Measurements from ENCODE around the gene ARID1B. TPM values are rescaled to one million over a fixed set of nuclear protein-coding genes. Genes with fewer than 3 reads are reported as not detected.

The ARID1B gene
- total and polyA plus RNA-seq, 4 donors, result 49.8 to 90.9 (median 59.0) TPM

- no peaks in the 10 kb centered on the region for H3K9me3 ChIP-seq (ENCODE audit: control insufficient read depth, insufficient read depth, low read length)
- H3K27me3 ChIP-seq (ENCODE audit: control insufficient read depth, insufficient read depth, low read length), result peaks cover 4% of the 10 kb centered on the region
- H3K4me1 ChIP-seq (ENCODE audit: control insufficient read depth, insufficient read depth, low read length), result peaks cover 22% of the 10 kb centered on the region
- WGBS (ENCODE audit: insufficient coverage), result 55% methylated on average over 6 of the region's 8 CpGs
- H3K36me3 ChIP-seq (ENCODE audit: control insufficient read depth, insufficient read depth, low read length), result no peaks in the 10 kb centered on the region
- no peak overlapping the region for H3K4me3 ChIP-seq (ENCODE audit: low read depth, low read length)
- no peak overlapping the region for H3K27ac ChIP-seq (ENCODE audit: low read depth, low read length)
- no peak for DNase-seq (ENCODE audit: low read depth in 4 of 6, low spot score in 6 of 6)
These were observed 452.0 kb downstream of the ARID1B start for GRCh38 chr6:157229132-157229618.

GRCh38 chr6:157229713-157230112 lies 452.5 kb downstream of the ARID1B start:
- no peaks in the 10 kb centered on the region for H3K9me3 ChIP-seq (ENCODE audit: control insufficient read depth, insufficient read depth, low read length)
- WGBS (ENCODE audit: insufficient coverage), result 50% methylated on average over 2 of the region's 8 CpGs
- no peak overlapping the region for H3K27ac ChIP-seq (ENCODE audit: low read depth, low read length)
- no peak overlapping the region for H3K4me3 ChIP-seq (ENCODE audit: low read depth, low read length)
- peaks cover 7% of the 10 kb centered on the region for H3K27me3 ChIP-seq (ENCODE audit: control insufficient read depth, insufficient read depth, low read length)
- H3K36me3 ChIP-seq (ENCODE audit: control insufficient read depth, insufficient read depth, low read length), result no peaks in the 10 kb centered on the region
- DNase-seq (ENCODE audit: low read depth in 4 of 6, low spot score in 6 of 6), result peak in 2 of 6 donors; percentile 32 to 35
- H3K4me1 ChIP-seq (ENCODE audit: control insufficient read depth, insufficient read depth, low read length), result peaks cover 19% of the 10 kb centered on the region

DNA sequence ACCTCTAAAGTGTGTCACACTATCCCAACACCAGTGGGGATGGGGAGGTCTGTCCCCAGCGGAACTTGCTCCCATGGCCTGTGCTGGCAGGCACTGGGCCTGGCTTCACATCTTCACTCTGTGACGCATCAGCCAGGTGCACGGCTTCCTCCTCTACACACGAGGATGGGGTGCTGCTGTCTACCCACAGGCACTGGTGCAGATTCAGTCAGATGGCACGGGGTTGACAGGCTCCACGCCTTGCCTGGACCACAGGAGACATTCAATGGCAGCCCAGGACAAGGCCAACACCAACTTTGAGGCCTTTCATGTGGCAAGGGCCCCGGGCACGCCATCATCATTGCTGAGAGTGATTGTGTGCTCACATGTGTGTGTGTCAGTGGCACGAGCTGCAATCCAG lies 453.7 kb downstream of the ARID1B start:
- Histone ChIP-seq H3K27ac (ENCODE audit: low read depth, low read length) (no peak overlapping the region), H3K9me3 (ENCODE audit: control insufficient read depth, insufficient read depth, low read length) (no peaks in the 10 kb centered on the region), H3K27me3 (ENCODE audit: control insufficient read depth, insufficient read depth, low read length) (peaks cover 19% of the 10 kb centered on the region), H3K4me3 (ENCODE audit: low read depth, low read length) (no peak overlapping the region), H3K36me3 (ENCODE audit: control insufficient read depth, insufficient read depth, low read length) (no peaks in the 10 kb centered on the region), H3K4me1 (ENCODE audit: control insufficient read depth, insufficient read depth, low read length) (peaks cover 26% of the 10 kb centered on the region)
- 90% methylated on average over 7 of the region's 9 CpGs for WGBS (ENCODE audit: insufficient coverage)
- no peak for DNase-seq (ENCODE audit: low read depth in 4 of 6, low spot score in 6 of 6)

- Histone ChIP-seq H3K4me3 (ENCODE audit: low read depth, low read length) (no peak overlapping the region), H3K27me3 (ENCODE audit: control insufficient read depth, insufficient read depth, low read length) (peaks cover 25% of the 10 kb centered on the region), H3K36me3 (ENCODE audit: control insufficient read depth, insufficient read depth, low read length) (no peaks in the 10 kb centered on the region), H3K27ac (ENCODE audit: low read depth, low read length) (no peak overlapping the region), H3K4me1 (ENCODE audit: control insufficient read depth, insufficient read depth, low read length) (peaks cover 38% of the 10 kb centered on the region), H3K9me3 (ENCODE audit: control insufficient read depth, insufficient read depth, low read length) (no peaks in the 10 kb centered on the region)
- DNase-seq (ENCODE audit: low read depth in 4 of 6, low spot score in 6 of 6), result no peak
- 90% methylated on average over 13 of the region's 17 CpGs for WGBS (ENCODE audit: insufficient coverage)
These were observed 455.1 kb downstream of the ARID1B start for GRCh38 chr6:157232161-157232895.

- Histone ChIP-seq H3K36me3 (ENCODE audit: control insufficient read depth, insufficient read depth, low read length) (no peaks in the 10 kb centered on the region), H3K27me3 (ENCODE audit: control insufficient read depth, insufficient read depth, low read length) (peaks cover 25% of the 10 kb centered on the region), H3K9me3 (ENCODE audit: control insufficient read depth, insufficient read depth, low read length) (no peaks in the 10 kb centered on the region), H3K4me3 (ENCODE audit: low read depth, low read length) (no peak overlapping the region), H3K4me1 (ENCODE audit: control insufficient read depth, insufficient read depth, low read length) (peaks cover 37% of the 10 kb centered on the region), H3K27ac (ENCODE audit: low read depth, low read length) (no peak overlapping the region)
- 90% methylated on average over 1 of the region's 2 CpGs for WGBS (ENCODE audit: insufficient coverage)
- DNase-seq (ENCODE audit: low read depth in 4 of 6, low spot score in 6 of 6), result no peak
These were observed 456.0 kb downstream of the ARID1B start for GRCh38 chr6:157233156-157233555.

- H3K36me3 ChIP-seq (ENCODE audit: control insufficient read depth, insufficient read depth, low read length), result no peaks in the 10 kb centered on the region
- H3K27ac ChIP-seq (ENCODE audit: low read depth, low read length), result no peak overlapping the region
- H3K9me3 ChIP-seq (ENCODE audit: control insufficient read depth, insufficient read depth, low read length), result no peaks in the 10 kb centered on the region
- peaks cover 33% of the 10 kb centered on the region for H3K4me1 ChIP-seq (ENCODE audit: control insufficient read depth, insufficient read depth, low read length)
- peaks cover 25% of the 10 kb centered on the region for H3K27me3 ChIP-seq (ENCODE audit: control insufficient read depth, insufficient read depth, low read length)
- DNase-seq (ENCODE audit: low read depth in 4 of 6, low spot score in 6 of 6), result no peak
- no peak overlapping the region for H3K4me3 ChIP-seq (ENCODE audit: low read depth, low read length)
- 100% methylated on average over 1 of the region's 3 CpGs for WGBS (ENCODE audit: insufficient coverage)
These were observed 456.5 kb downstream of the ARID1B start for GRCh38 chr6:157233686-157234085.

- Histone ChIP-seq H3K4me3 (ENCODE audit: low read depth, low read length) (peak overlapping the region; percentile 37), H3K36me3 (ENCODE audit: control insufficient read depth, insufficient read depth, low read length) (no peaks in the 10 kb centered on the region), H3K27ac (ENCODE audit: low read depth, low read length) (no peak overlapping the region), H3K9me3 (ENCODE audit: control insufficient read depth, insufficient read depth, low read length) (no peaks in the 10 kb centered on the region), H3K4me1 (ENCODE audit: control insufficient read depth, insufficient read depth, low read length) (peaks cover 37% of the 10 kb centered on the region), H3K27me3 (ENCODE audit: control insufficient read depth, insufficient read depth, low read length) (peaks cover 27% of the 10 kb centered on the region)
- under 1% methylated on average over 25 of the region's 28 CpGs for WGBS (ENCODE audit: insufficient coverage)
- DNase-seq (ENCODE audit: low read depth in 4 of 6, low spot score in 6 of 6), result peak in 2 of 6 donors; percentile 81 to 82
These were observed 458.4 kb downstream of the ARID1B start for GRCh38 chr6:157235600-157236039.

DNA sequence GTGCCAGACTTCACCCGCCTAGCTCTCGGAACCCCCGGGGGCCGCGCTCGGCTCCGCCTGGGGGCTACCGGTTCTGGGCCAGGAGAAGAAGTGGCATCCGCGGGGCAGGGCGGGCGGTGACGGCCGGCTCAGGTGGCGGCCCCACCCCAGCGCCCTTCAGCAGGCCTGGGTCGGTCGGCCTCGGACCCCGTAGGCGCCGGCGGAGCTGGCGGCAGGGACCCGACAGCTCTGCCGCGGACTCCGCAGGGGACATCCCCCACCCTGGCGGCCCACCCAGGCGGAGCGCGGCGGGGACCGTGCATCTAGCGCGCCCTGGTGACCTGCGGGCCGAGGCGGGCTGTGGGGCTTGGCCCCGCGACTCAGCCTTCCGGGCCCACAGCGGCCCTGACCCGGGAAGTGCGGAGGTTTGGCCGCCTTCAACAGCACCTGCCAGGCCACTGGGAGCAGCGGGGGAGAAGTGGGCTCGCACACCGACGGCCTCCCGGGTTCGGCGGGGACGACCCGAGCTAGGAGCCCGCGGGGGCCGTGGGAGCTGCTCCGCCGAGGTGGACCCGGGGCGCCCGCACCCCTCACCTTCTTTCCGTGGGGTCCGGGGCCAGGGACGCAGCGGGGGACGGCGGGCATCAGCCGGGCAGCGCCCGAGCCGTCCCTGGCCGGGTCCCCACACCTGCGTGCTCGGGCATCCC lies 459.0 kb downstream of the ARID1B start:
- under 1% methylated on average over 76 of the region's 76 CpGs for WGBS (ENCODE audit: insufficient coverage)
- Histone ChIP-seq H3K27ac (ENCODE audit: low read depth, low read length) (no peak overlapping the region), H3K4me1 (ENCODE audit: control insufficient read depth, insufficient read depth, low read length) (peaks cover 38% of the 10 kb centered on the region), H3K9me3 (ENCODE audit: control insufficient read depth, insufficient read depth, low read length) (no peaks in the 10 kb centered on the region), H3K36me3 (ENCODE audit: control insufficient read depth, insufficient read depth, low read length) (no peaks in the 10 kb centered on the region), H3K27me3 (ENCODE audit: control insufficient read depth, insufficient read depth, low read length) (peaks cover 28% of the 10 kb centered on the region), H3K4me3 (ENCODE audit: low read depth, low read length) (peak overlapping the region; percentile 37)
- peak in 1 of 6 donors; percentile 16 for DNase-seq (ENCODE audit: low read depth in 4 of 6, low spot score in 6 of 6)

DNA sequence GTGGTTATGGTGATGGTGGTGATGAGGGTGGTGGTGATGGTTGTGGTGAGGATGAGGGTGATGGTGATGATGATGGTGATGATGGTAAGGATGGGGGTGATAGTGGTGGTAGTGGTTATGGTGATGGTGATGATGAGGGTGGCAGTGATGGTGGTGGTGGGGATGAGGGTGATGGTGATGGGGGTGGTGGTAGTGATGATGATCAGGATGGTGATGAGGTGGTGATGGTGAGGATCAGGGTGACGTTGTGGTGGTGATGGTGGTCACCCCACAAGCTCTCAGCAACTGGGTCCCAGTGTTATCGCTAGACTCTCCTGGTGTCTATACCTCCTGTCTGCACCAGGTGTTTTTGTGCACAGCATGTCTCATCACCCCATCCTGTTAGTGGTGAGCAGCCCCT lies 461.2 kb downstream of the ARID1B start:
- DNase-seq (ENCODE audit: low read depth in 4 of 6, low spot score in 6 of 6), result no peak
- WGBS (ENCODE audit: insufficient coverage), result 100% methylated on average over 2 of the region's 2 CpGs
- H3K4me3 ChIP-seq (ENCODE audit: low read depth, low read length), result no peak overlapping the region
- H3K36me3 ChIP-seq (ENCODE audit: control insufficient read depth, insufficient read depth, low read length), result no peaks in the 10 kb centered on the region
- H3K27ac ChIP-seq (ENCODE audit: low read depth, low read length), result no peak overlapping the region
- H3K4me1 ChIP-seq (ENCODE audit: control insufficient read depth, insufficient read depth, low read length), result peaks cover 38% of the 10 kb centered on the region
- no peaks in the 10 kb centered on the region for H3K9me3 ChIP-seq (ENCODE audit: control insufficient read depth, insufficient read depth, low read length)
- peaks cover 26% of the 10 kb centered on the region for H3K27me3 ChIP-seq (ENCODE audit: control insufficient read depth, insufficient read depth, low read length)
